Fibroblast of lung (primary cell): ENCODE measurements around the gene CTNNA2. TPM values are rescaled to one million over a fixed set of nuclear protein-coding genes. Genes with fewer than 3 reads are reported as not detected.

Experiments used
- DNase-seq, 2 donors: peaks; one replicate each; pipeline versions ENCODE4 v3.0.0 to v3.0.0-alpha.2; 2010; ENCODE audit warnings: low read depth in 2 of 2
- H2AFZ ChIP-seq: 2 replicates; pipeline ENCODE4 v1.5.1; 2012; ENCODE audit warnings: low read length, control low read depth, inconsistent platforms
- H3K27ac ChIP-seq: 2 replicates; pipeline ENCODE4 v1.5.1; 2011; ENCODE audit warnings: low read length, control low read depth; ENCODE audit not compliant: insufficient read depth
- H3K27me3 ChIP-seq: 2 replicates; pipeline ENCODE4 v1.5.1; 2011; ENCODE audit warnings: mild to moderate bottlenecking, low read length; ENCODE audit not compliant: control insufficient read depth, insufficient read depth
- H3K36me3 ChIP-seq: 2 replicates; pipeline ENCODE4 v1.5.1; 2011; ENCODE audit warnings: low read length; ENCODE audit not compliant: control insufficient read depth, insufficient read depth
- H3K4me1 ChIP-seq: 2 replicates; pipeline ENCODE4 v1.5.1; 2011; ENCODE audit warnings: low read length; ENCODE audit not compliant: control insufficient read depth, insufficient read depth; ENCODE audit errors: extremely low read depth
- H3K4me2 ChIP-seq: 2 replicates; pipeline ENCODE4 v1.5.1; 2011; ENCODE audit warnings: low read length, control low read depth; ENCODE audit not compliant: insufficient read depth; ENCODE audit errors: extremely low read depth
- H3K4me3 ChIP-seq, 4 experiments: fragments of 200-600 bp in 1 of 4; sonication (generic) in 1 of 4; replicated peaks in 1 of 4; 2 replicates each; pipeline ENCODE4 v1.5.1; 2011 to 2016; ENCODE audit warnings: low read length in 4 of 4, low read depth in 3 of 4, mild to moderate bottlenecking in 3 of 4, control low read depth in 2 of 4, inconsistent platforms in 1 of 4, mixed read lengths in 1 of 4; ENCODE audit not compliant: insufficient read depth in 1 of 4; ENCODE audit errors: control extremely low read depth in 1 of 4
- H3K79me2 ChIP-seq: 2 replicates; pipeline ENCODE4 v1.5.1; 2012; ENCODE audit warnings: mild to moderate bottlenecking, low read length, inconsistent platforms; ENCODE audit not compliant: control insufficient read depth, insufficient read depth
- H3K9ac ChIP-seq: 2 replicates; pipeline ENCODE4 v1.5.1; 2011; ENCODE audit warnings: mild to moderate bottlenecking, low read length, control low read depth; ENCODE audit not compliant: insufficient read depth
- H3K9me3 ChIP-seq: 2 replicates; pipeline ENCODE4 v1.5.1; 2012; ENCODE audit warnings: low read depth, low read length; ENCODE audit not compliant: control insufficient read depth, insufficient read depth
- H4K20me1 ChIP-seq: 2 replicates; pipeline ENCODE4 v1.5.1; 2011; ENCODE audit warnings: low read length; ENCODE audit not compliant: control insufficient read depth, insufficient read depth; ENCODE audit errors: extremely low read depth
- CTCF ChIP-seq, 2 donors: IDR thresholded peaks in 1 of 2; conservative IDR thresholded peaks in 1 of 2; 1 replicate in 1 of 2; 2 replicates in 1 of 2; pipeline ENCODE4 v1.5.1; 2011 to 2012; ENCODE audit warnings: low read length in 2 of 2, control low read depth in 1 of 2, inconsistent platforms in 1 of 2, low read depth in 1 of 2, mild to moderate bottlenecking in 1 of 2
- EZH2 ChIP-seq: IDR thresholded peaks from 2 replicates; pipeline ENCODE4 v1.5.1; 2012; ENCODE audit warnings: low read length, control low read depth, mild to moderate bottlenecking; ENCODE audit errors: missing control alignments
- polyA plus RNA-seq, 2 donors: library from polyadenylated mRNA; depleted of rRNA in 1 of 2; stranded (reverse) in 1 of 2; unstranded in 1 of 2; fragments of >200 nt; gene quantifications; 2 replicates each; pipeline ENCODE4 v1.2.1, GENCODE V29; 2011 to 2012; ENCODE audit warnings: missing spikeins in 1 of 2
- total RNA-seq: library from RNA; depleted of rRNA; stranded (reverse); fragments of >200 nt; gene quantifications from 2 replicates; pipeline ENCODE4 v1.2.1, GENCODE V29; 2014

Gene CTNNA2
- total and polyA plus RNA-seq, 2 donors (not counting 1 experiment from before 2014, with no cell fraction given) = not detected

- no peaks in the 10 kb centered on the region for H3K36me3 ChIP-seq
- no peak for DNase-seq
- no peaks in the 10 kb centered on the region for H3K4me1 ChIP-seq
- TF ChIP-seq EZH2 (no peak), CTCF (conservative IDR thresholded peaks at IDR 0.05 in 1 of 2, IDR thresholded peaks at IDR 0.05 in 1 of 2; ENCODE audit: low read depth in 1 of 2, low read length in 2 of 2) (no peak)
- H3K79me2 ChIP-seq = no peaks in the 10 kb centered on the region
- H3K9me3 ChIP-seq = no peaks in the 10 kb centered on the region
- no peak overlapping the region for H3K4me3 ChIP-seq
- no peak overlapping the region for H3K9ac ChIP-seq
- no peak overlapping the region for H3K4me2 ChIP-seq
- H2AFZ ChIP-seq = no peak overlapping the region
- no peaks in the 10 kb centered on the region for H3K27me3 ChIP-seq
- no peaks in the 10 kb centered on the region for H4K20me1 ChIP-seq
- no peak overlapping the region for H3K27ac ChIP-seq
Observed at GRCh38 chr2:79960519-79960918, 447.7 kb downstream of the CTNNA2 start.

GRCh38 chr2:79964966-79965365, 452.1 kb downstream of the CTNNA2 start:
- no peaks in the 10 kb centered on the region for H3K9me3 ChIP-seq
- no peak overlapping the region for H3K4me2 ChIP-seq
- TF ChIP-seq CTCF (conservative IDR thresholded peaks at IDR 0.05 in 1 of 2, IDR thresholded peaks at IDR 0.05 in 1 of 2; ENCODE audit: low read depth in 1 of 2, low read length in 2 of 2) (no peak), EZH2 (no peak)
- H4K20me1 ChIP-seq = no peaks in the 10 kb centered on the region
- no peaks in the 10 kb centered on the region for H3K27me3 ChIP-seq
- no peak overlapping the region for H2AFZ ChIP-seq
- no peak overlapping the region for H3K4me3 ChIP-seq
- no peak overlapping the region for H3K9ac ChIP-seq
- no peaks in the 10 kb centered on the region for H3K4me1 ChIP-seq
- no peak for DNase-seq
- no peaks in the 10 kb centered on the region for H3K36me3 ChIP-seq
- no peak overlapping the region for H3K27ac ChIP-seq
- H3K79me2 ChIP-seq = no peaks in the 10 kb centered on the region

GRCh38 chr2:79966369-79966768, 453.5 kb downstream of the CTNNA2 start:
- Histone ChIP-seq H3K9me3 (no peaks in the 10 kb centered on the region), H2AFZ (no peak overlapping the region), H3K79me2 (no peaks in the 10 kb centered on the region), H3K4me1 (no peaks in the 10 kb centered on the region), H3K27me3 (no peaks in the 10 kb centered on the region), H3K36me3 (no peaks in the 10 kb centered on the region), H3K27ac (no peak overlapping the region), H3K4me2 (no peak overlapping the region), H3K4me3 (no peak overlapping the region), H3K9ac (no peak overlapping the region), H4K20me1 (no peaks in the 10 kb centered on the region)
- TF ChIP-seq EZH2 (no peak), CTCF (conservative IDR thresholded peaks at IDR 0.05 in 1 of 2, IDR thresholded peaks at IDR 0.05 in 1 of 2; ENCODE audit: low read depth in 1 of 2, low read length in 2 of 2) (no peak)
- no peak for DNase-seq
